ENCODE results near the gene NAPSA. TPM values are rescaled to one million over a fixed set of nuclear protein-coding genes. Genes with fewer than 3 reads are reported as not detected.

The NAPSA gene
- total RNA-seq, result 1 to 10 TPM in 2 of 4 donors, under 1 TPM in 2; 0.17 to 3.7 (median 0.81) TPM

DNA sequence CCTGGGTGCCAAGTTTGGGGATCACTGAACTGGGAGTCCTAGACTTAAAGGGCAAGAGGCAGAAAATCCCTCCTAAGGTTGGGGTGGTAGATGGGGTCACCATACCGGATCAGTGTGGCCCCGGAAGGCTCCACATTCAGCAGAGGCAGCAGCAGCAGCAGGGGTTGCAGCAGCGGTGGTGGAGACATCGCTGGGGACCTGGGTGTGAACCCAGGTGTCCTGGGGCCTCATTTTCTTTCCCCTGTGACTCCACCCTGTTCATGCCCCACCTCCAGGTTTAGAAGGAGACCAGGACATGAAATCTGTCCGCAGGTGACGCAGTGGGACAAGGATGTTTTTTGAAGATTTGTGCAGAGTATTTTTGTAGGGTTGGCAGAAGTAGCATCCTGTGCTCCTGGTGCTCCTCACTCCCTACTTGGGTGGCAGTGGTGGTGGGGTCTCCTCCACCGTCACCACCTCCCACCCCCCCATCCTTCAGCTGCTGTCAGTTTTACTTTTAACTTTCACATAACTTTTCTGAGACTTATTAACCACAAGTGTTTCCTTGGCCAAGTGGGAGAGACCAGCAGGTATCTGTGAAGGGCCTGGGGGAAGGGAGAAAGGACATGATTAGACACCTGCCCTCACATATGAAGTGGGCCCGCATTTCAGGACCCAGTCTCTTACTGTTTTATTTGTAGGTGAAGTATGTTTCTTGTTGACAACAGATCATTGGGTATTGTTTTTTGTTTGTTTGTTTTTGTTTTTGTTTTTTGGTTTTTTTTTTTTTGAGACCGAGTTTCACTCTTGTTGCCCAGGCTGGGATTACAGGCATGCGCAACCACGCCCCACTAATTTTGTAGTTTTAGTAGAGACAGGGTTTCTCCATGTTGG lies at the start of gene NAPSA:
Gene NAPSA, minus strand, starts transcription at position 206 of the 873 bp plus-strand sequence. Its CDS starts 18 bp downstream, at position 188.
- Histone ChIP-seq H3K9me3 (no peaks in the 10 kb centered on the region), H3K36me3 (no peaks in the 10 kb centered on the region), H3K27ac (replicated peaks in 1 of 4) (no peak within 1 kb of the TSS), H3K27me3 (no peaks in the 10 kb centered on the region), H3K4me1 (peaks cover 0 to 13% (median 5%) of the 10 kb centered on the region in 4 donors), H3K4me3 (no peak within 1 kb of the TSS)
- intact Hi-C loops (cut with DNase I), result loop anchor here (5.0 kb wide), 1 partner anchor 47 kb away; no protein-coding TSS in a partner anchor
- TF ChIP-seq CTCF (IDR thresholded peaks at IDR 0.05) (no peak), EP300 (IDR thresholded peaks at IDR 0.05) (no peak), POLR2AphosphoS5 (IDR thresholded peaks at IDR 0.05) (no peak), POLR2A (IDR thresholded peaks at IDR 0.05; ENCODE audit: low read depth) (no peak)
- DNase-seq (ENCODE audit: extremely low spot score), result no peak
- WGBS, result 87% methylated on average over 8 of the region's 11 CpGs

DNA sequence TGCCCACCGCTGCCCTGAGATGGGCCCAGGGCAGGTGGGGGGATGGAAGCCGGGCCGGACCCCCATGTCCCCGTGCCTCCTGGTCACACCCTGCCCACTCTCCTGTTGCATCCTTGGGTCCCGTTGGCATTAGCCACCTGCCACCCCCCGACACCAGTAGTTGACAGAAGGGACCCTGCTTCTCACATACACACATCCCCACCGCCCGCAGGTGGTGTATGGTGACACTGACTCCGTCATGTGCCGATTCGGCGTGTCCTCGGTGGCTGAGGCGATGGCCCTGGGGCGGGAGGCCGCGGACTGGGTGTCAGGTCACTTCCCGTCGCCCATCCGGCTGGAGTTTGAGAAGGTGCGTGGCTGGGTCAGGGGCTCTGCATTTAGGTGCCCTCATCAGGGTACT lies 48.1 kb upstream of the NAPSA start:
- no peak for DNase-seq (ENCODE audit: extremely low spot score)
- Histone ChIP-seq H3K36me3 (peaks cover 0 to 40% (median 23%) of the 10 kb centered on the region in 4 donors), H3K9me3 (no peaks in the 10 kb centered on the region), H3K4me1 (peaks cover under 1 to 14% (median 7%) of the 10 kb centered on the region in 4 donors), H3K4me3 (no peak overlapping the region), H3K27ac (replicated peaks in 1 of 4) (no peak overlapping the region), H3K27me3 (peaks cover 0 to 24% (median 12%) of the 10 kb centered on the region in 4 donors)
- no peak for TF ChIP-seq EP300 (IDR thresholded peaks at IDR 0.05)
- WGBS, result 95% methylated on average over 7 of the region's 21 CpGs
- intact Hi-C loops (cut with DNase I), result loop anchor here (5.0 kb wide), 1 partner anchor 46 kb away; the partner anchor contains the start of gene NAPSA

DNA sequence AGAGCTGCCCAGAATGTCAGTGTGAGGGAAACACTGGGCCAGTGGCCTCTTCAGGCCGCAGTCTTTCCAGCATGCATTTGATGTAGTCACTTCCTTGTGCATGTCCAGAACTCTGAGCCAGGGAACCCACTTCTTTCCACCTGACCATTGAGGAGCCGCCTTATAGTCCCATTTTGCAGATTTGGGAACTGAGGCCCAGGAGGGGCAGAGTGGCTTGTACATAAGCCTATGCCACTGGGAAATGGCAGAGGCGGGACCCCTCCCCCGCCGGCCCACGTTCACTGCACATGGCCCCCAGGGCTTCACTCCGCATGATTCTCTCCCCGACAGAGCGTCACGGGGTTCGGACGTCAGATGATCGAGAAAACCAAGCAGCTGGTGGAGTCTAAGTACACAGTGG lies 47.7 kb upstream of the NAPSA start:
- DNase-seq (ENCODE audit: extremely low spot score), result no peak
- intact Hi-C loops (cut with DNase I), result loop anchor here (5.0 kb wide), 1 partner anchor 46 kb away; the partner anchor contains the start of gene NAPSA
- 92% methylated on average over 13 of the region's 13 CpGs for WGBS
- Histone ChIP-seq H3K27me3 (peaks cover 0 to 20% (median 7%) of the 10 kb centered on the region in 4 donors), H3K9me3 (no peaks in the 10 kb centered on the region), H3K27ac (replicated peaks in 1 of 4) (no peak overlapping the region), H3K36me3 (peaks cover 0 to 45% (median 26%) of the 10 kb centered on the region in 4 donors), H3K4me3 (no peak overlapping the region), H3K4me1 (peaks cover 0 to 9% (median 4%) of the 10 kb centered on the region in 4 donors)
- TF ChIP-seq CTCF (IDR thresholded peaks at IDR 0.05) (no peak), POLR2A (IDR thresholded peaks at IDR 0.05; ENCODE audit: low read depth) (no peak)

GRCh38 chr19:50412419-50412818 lies 47.0 kb upstream of the NAPSA start:
- H3K27ac ChIP-seq (replicated peaks in 1 of 4), result no peak overlapping the region
- no peak for TF ChIP-seq EP300 (IDR thresholded peaks at IDR 0.05)
- TF ChIP-seq POLR2AphosphoS5 (IDR thresholded peaks at IDR 0.05), result no peak
- TF ChIP-seq POLR2A (IDR thresholded peaks at IDR 0.05; ENCODE audit: low read depth), result no peak
- no peaks in the 10 kb centered on the region for H3K9me3 ChIP-seq
- 93% methylated on average over 2 of the region's 2 CpGs for WGBS
- peaks cover 0 to 13% (median 4%) of the 10 kb centered on the region in 4 donors for H3K27me3 ChIP-seq
- H3K4me3 ChIP-seq, result no peak overlapping the region
- DNase-seq (ENCODE audit: extremely low spot score), result no peak
- peaks cover 0 to 50% (median 28%) of the 10 kb centered on the region in 4 donors for H3K36me3 ChIP-seq
- H3K4me1 ChIP-seq, result peaks cover 0 to 8% (median 4%) of the 10 kb centered on the region in 4 donors
- intact Hi-C loops (cut with DNase I), result loop anchor here (5.0 kb wide), 1 partner anchor 45 kb away; the partner anchor contains the start of gene NAPSA

GRCh38 chr19:50410109-50410508 lies 44.7 kb upstream of the NAPSA start:
- WGBS, result 92% methylated on average over 5 of the region's 10 CpGs
- no peaks in the 10 kb centered on the region for H3K9me3 ChIP-seq
- H3K27me3 ChIP-seq, result no peaks in the 10 kb centered on the region
- H3K4me1 ChIP-seq, result peaks cover 0 to 8% (median 4%) of the 10 kb centered on the region in 4 donors
- TF ChIP-seq POLR2AphosphoS5 (IDR thresholded peaks at IDR 0.05) (no peak), CTCF (IDR thresholded peaks at IDR 0.05) (no peak), EP300 (IDR thresholded peaks at IDR 0.05) (no peak), POLR2A (IDR thresholded peaks at IDR 0.05; ENCODE audit: low read depth) (no peak)
- intact Hi-C loops (cut with DNase I), result loop anchor here (5.0 kb wide), 1 partner anchor 43 kb away; the partner anchor contains the start of gene NAPSA
- peaks cover 0 to 69% (median 45%) of the 10 kb centered on the region in 4 donors for H3K36me3 ChIP-seq
- no peak for DNase-seq (ENCODE audit: extremely low spot score)
- no peak overlapping the region for H3K27ac ChIP-seq (replicated peaks in 1 of 4)
- H3K4me3 ChIP-seq, result no peak overlapping the region

Data from esophagus muscularis mucosa (tissue), 4 donors.